PC-9 (cell line): ENCODE data around the gene TLL2. TPM values are rescaled to one million over a fixed set of nuclear protein-coding genes. Genes with fewer than 3 reads are reported as not detected.

Experiments used
- BruUV-seq: library from RNA; stranded (reverse); fragments of 400-500 nt; replicated peaks from 2 replicates; lab custom pipeline; 2021; lab: Mats Ljungman, UMichigan
- CTCF ChIA-PET: fragments of 300-600 bp; sonication (Branson Sonifier 250); formaldehyde crosslinking; loops from one replicate; lab custom pipeline; 2022; ENCODE audit warnings: antibody characterized with exemption; lab: Charles Lee
- POLR2A ChIA-PET: fragments of 300-600 bp; sonication (Branson Sonifier 250); formaldehyde crosslinking; loops from one replicate; lab custom pipeline; 2022; ENCODE audit warnings: antibody characterized with exemption; ENCODE audit not compliant: unreplicated experiment; lab: Charles Lee
- DNase-seq, 2 experiments: peaks; one replicate each; pipeline versions ENCODE4 v3.0.0 to v3.0.0-alpha.2; 2015 to 2022; ENCODE audit warnings: mixed read lengths in 1 of 2
- H2AFZ ChIP-seq: fragments of 200-600 bp; sonication (generic); 2 replicates; pipeline ENCODE4 v1.8.1; 2017; ENCODE audit warnings: antibody characterized with exemption
- H3F3A ChIP-seq: fragments of 200-600 bp; sonication (generic); 2 replicates; pipeline ENCODE4 v1.8.1; 2017; ENCODE audit warnings: antibody characterized with exemption, mild to moderate bottlenecking, low read depth; ENCODE audit not compliant: insufficient read depth
- H3K27ac ChIP-seq: fragments of 200-600 bp; sonication (generic); 2 replicates; pipeline ENCODE4 v1.6.1; 2016; ENCODE audit warnings: mixed run types
- H3K27me3 ChIP-seq: fragments of 200-600 bp; sonication (generic); 2 replicates; pipeline ENCODE4 v1.6.1; 2016; ENCODE audit warnings: low read depth, mixed run types; ENCODE audit not compliant: insufficient read depth
- H3K36me3 ChIP-seq: fragments of 200-600 bp; sonication (generic); 2 replicates; pipeline ENCODE4 v1.6.1; 2016; ENCODE audit warnings: low read depth, mixed run types
- H3K4me1 ChIP-seq: fragments of 200-600 bp; sonication (generic); replicated peaks from 2 replicates; pipeline ENCODE4 v1.6.1; 2016; ENCODE audit warnings: mixed run types; ENCODE audit not compliant: insufficient read depth
- H3K4me2 ChIP-seq: fragments of 200-600 bp; sonication (generic); 2 replicates; pipeline ENCODE4 v1.6.1; 2017; ENCODE audit warnings: mixed run types
- H3K4me3 ChIP-seq: fragments of 200-600 bp; sonication (generic); 2 replicates; pipeline ENCODE4 v1.6.1; 2016; ENCODE audit warnings: mixed run types
- H3K79me2 ChIP-seq: fragments of 200-600 bp; sonication (generic); 2 replicates; pipeline ENCODE4 v1.6.1; 2017; ENCODE audit warnings: low read depth, mixed run types
- H3K9me2 ChIP-seq: fragments of 200-600 bp; sonication (generic); 2 replicates; pipeline ENCODE4 v1.8.1; 2017; ENCODE audit warnings: mild to moderate bottlenecking; ENCODE audit not compliant: insufficient read depth
- H3K9me3 ChIP-seq: fragments of 200-600 bp; sonication (generic); 2 replicates; pipeline ENCODE4 v1.8.1; 2016; ENCODE audit warnings: low read depth; ENCODE audit not compliant: insufficient read depth
- H4K20me1 ChIP-seq: fragments of 200-600 bp; sonication (generic); 2 replicates; pipeline ENCODE4 v1.8.1; 2017; ENCODE audit not compliant: insufficient read depth
- CTCF ChIP-seq: fragments of 200-600 bp; sonication (generic); conservative IDR thresholded peaks from 2 replicates; pipeline ENCODE4 v1.6.1; 2017; ENCODE audit warnings: mixed run types, antibody characterized with exemption, mild to moderate bottlenecking, moderate library complexity
- EZH2 ChIP-seq: fragments of 200-600 bp; sonication (generic); IDR thresholded peaks from 2 replicates; pipeline ENCODE4 v1.8.0; 2017; ENCODE audit warnings: antibody characterized with exemption, low read depth
- intact Hi-C: fragments of 100-400 bp; cut with micrococcal nuclease; formaldehyde crosslinking; loops from one replicate; pipeline ENCODE4 v1.10.0; 2022; ENCODE audit not compliant: unreplicated experiment
- total RNA-seq: library from RNA; stranded (reverse); gene quantifications from 2 replicates; pipeline ENCODE4 v1.2.3, GENCODE V29; 2021

TLL2 gene
- total RNA-seq, 1 experiment from 2014 or later: not detected

GRCh38 chr10:96365571-96365970 lies 148.2 kb downstream of the TLL2 start:
- no peak for TF ChIP-seq EZH2
- TF ChIP-seq CTCF: no peak
- no TSS peak for BruUV-seq
- Histone ChIP-seq H3K4me2 (no peak overlapping the region), H3K9me2 (no peaks in the 10 kb centered on the region), H3F3A (no peaks in the 10 kb centered on the region), H3K9me3 (no peaks in the 10 kb centered on the region), H3K36me3 (no peaks in the 10 kb centered on the region), H3K4me3 (no peak overlapping the region), H4K20me1 (no peaks in the 10 kb centered on the region), H3K79me2 (no peaks in the 10 kb centered on the region), H2AFZ (no peak overlapping the region), H3K4me1 (peaks cover 17% of the 10 kb centered on the region; the same call in 1 of the 2 replicates), H3K27me3 (no peaks in the 10 kb centered on the region), H3K27ac (no peak overlapping the region)
- intact Hi-C loops: no loop called here
- ChIA-PET CTCF (no interaction called here), POLR2A (no interaction called here)
- DNase-seq: no peak

GRCh38 chr10:96360766-96361165 lies 153.0 kb downstream of the TLL2 start:
- intact Hi-C loops: no loop called here
- BruUV-seq: no TSS peak
- DNase-seq: no peak
- Histone ChIP-seq H3K27me3 (no peaks in the 10 kb centered on the region), H3K9me3 (no peaks in the 10 kb centered on the region), H3K4me2 (no peak overlapping the region), H4K20me1 (no peaks in the 10 kb centered on the region), H3K79me2 (no peaks in the 10 kb centered on the region), H3K4me1 (no peaks in the 10 kb centered on the region), H3K27ac (no peak overlapping the region), H3F3A (no peaks in the 10 kb centered on the region), H3K36me3 (no peaks in the 10 kb centered on the region), H2AFZ (no peak overlapping the region), H3K9me2 (no peaks in the 10 kb centered on the region), H3K4me3 (no peak overlapping the region)
- TF ChIP-seq CTCF: no peak
- no peak for TF ChIP-seq EZH2
- ChIA-PET CTCF (no interaction called here), POLR2A (no interaction called here)

- no peaks in the 10 kb centered on the region for H4K20me1 ChIP-seq
- no peaks in the 10 kb centered on the region for H3K9me2 ChIP-seq
- no peak overlapping the region for H3K27ac ChIP-seq
- no peaks in the 10 kb centered on the region for H3K4me1 ChIP-seq
- BruUV-seq: no TSS peak
- no peak overlapping the region for H2AFZ ChIP-seq
- POLR2A ChIA-PET: no interaction called here
- CTCF ChIA-PET: no interaction called here
- TF ChIP-seq EZH2: no peak
- TF ChIP-seq CTCF: no peak
- H3F3A ChIP-seq: no peaks in the 10 kb centered on the region
- no peaks in the 10 kb centered on the region for H3K79me2 ChIP-seq
- H3K36me3 ChIP-seq: no peaks in the 10 kb centered on the region
- H3K27me3 ChIP-seq: no peaks in the 10 kb centered on the region
- intact Hi-C loops: no loop called here
- no peak overlapping the region for H3K4me3 ChIP-seq
- no peak overlapping the region for H3K4me2 ChIP-seq
- no peak for DNase-seq
- H3K9me3 ChIP-seq: no peaks in the 10 kb centered on the region
Measured at GRCh38 chr10:96360331-96360730, 153.4 kb downstream of the TLL2 start.
